HG03045 (cell line): Measurements from ENCODE around the gene EMX1.

Experiments
- ATAC-seq: cut with Tn5 transposase; IDR thresholded peaks from one replicate; pipeline ENCODE4 v1.9.1; 2021; ENCODE audit warnings: mild to moderate bottlenecking, moderate library complexity; ENCODE audit not compliant: unreplicated experiment

The EMX1 gene

GRCh38 chr2:72917138-72917876 lies at the start of gene EMX1:
Gene EMX1 (plus strand): TSS chr2:72917519. CDS start chr2:72917853, 334 bp downstream.
- ATAC-seq = peak; percentile 49

GRCh38 chr2:72871060-72871459 lies 46.3 kb upstream of the EMX1 start:
- no peak for ATAC-seq

GRCh38 chr2:72871880-72872279 lies 45.4 kb upstream of the EMX1 start:
- ATAC-seq = no peak

GRCh38 chr2:72883356-72883962 lies 33.9 kb upstream of the EMX1 start:
- no peak for ATAC-seq

GRCh38 chr2:72886505-72887031 lies 30.8 kb upstream of the EMX1 start:
- no peak for ATAC-seq

GRCh38 chr2:72887032-72887739 lies 30.1 kb upstream of the EMX1 start, which contains the start of gene SPR:
Gene SPR (plus strand): TSS chr2:72887408. CDS start chr2:72887433, 25 bp downstream.
- ATAC-seq = peak; percentile 90

- ATAC-seq = peak; percentile 37
These were observed 29.4 kb upstream of the EMX1 start for GRCh38 chr2:72887740-72888437.

GRCh38 chr2:72888438-72889202 lies 28.7 kb upstream of the EMX1 start:
- ATAC-seq = no peak

- ATAC-seq = no peak
These were observed 27.3 kb upstream of the EMX1 start for GRCh38 chr2:72889991-72890390.

GRCh38 chr2:72891091-72891818 lies 26.1 kb upstream of the EMX1 start:
- ATAC-seq = no peak

GRCh38 chr2:72892506-72893173 lies 24.7 kb upstream of the EMX1 start:
- ATAC-seq = peak; percentile 68

- ATAC-seq = peak; percentile 49
These were observed 23.6 kb upstream of the EMX1 start for GRCh38 chr2:72893594-72894319.

GRCh38 chr2:72894514-72894913 lies 22.8 kb upstream of the EMX1 start:
- ATAC-seq = no peak

GRCh38 chr2:72895154-72895553 lies 22.2 kb upstream of the EMX1 start:
- ATAC-seq = no peak

GRCh38 chr2:72895759-72896281 lies 21.5 kb upstream of the EMX1 start:
- ATAC-seq = no peak

- no peak for ATAC-seq
These were observed 20.9 kb upstream of the EMX1 start for GRCh38 chr2:72896446-72896845.

- ATAC-seq = no peak
These were observed 19.3 kb upstream of the EMX1 start for GRCh38 chr2:72897785-72898584.
